Glomerular visceral epithelial cell (primary cell): ENCODE results near the gene ANKRD31.

Source experiments
- DNase-seq: peaks from one replicate; pipeline ENCODE4 v3.0.0-alpha.2; 2016; ENCODE audit errors: extremely low spot score

The ANKRD31 gene

DNA sequence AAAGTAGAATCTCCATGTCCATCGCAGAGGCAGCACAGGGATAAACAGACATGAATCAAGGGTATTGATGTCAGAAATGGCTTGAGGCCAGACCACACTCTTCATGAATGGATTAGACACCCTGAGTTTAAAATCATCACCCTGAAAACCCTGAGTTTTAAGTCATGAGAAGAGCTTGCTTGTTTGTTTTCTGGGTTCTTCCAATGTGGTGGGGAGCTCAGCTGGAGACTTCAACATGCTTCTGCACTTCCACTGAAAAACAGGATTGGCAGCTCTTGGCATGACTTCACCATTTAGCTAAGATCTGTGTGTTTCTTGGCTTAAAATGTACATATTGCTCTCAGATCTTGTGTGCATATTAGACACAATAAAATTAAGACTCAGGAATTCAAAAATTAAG lies 194.2 kb downstream of the ANKRD31 start:
- peak; percentile 22 for DNase-seq

DNA sequence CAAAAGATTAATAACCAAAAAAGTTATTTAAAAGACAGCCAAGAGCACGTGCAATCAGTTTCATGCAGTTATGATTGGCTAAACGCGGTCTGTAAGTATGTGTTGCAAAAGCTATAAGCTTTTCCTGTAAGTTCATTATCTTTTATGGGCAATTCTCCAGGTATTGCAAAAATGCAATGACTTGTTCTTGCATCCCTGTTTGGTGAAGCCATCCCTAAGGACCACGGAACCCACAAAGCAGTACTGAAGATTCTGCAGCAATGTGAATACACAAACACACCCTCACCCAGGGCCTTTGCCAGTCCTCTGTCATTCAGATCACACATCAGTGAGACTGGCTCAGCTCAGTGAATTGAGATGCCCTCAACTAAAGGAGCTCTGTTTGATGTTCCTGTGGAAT lies 195.7 kb downstream of the ANKRD31 start:
- no peak for DNase-seq

DNA sequence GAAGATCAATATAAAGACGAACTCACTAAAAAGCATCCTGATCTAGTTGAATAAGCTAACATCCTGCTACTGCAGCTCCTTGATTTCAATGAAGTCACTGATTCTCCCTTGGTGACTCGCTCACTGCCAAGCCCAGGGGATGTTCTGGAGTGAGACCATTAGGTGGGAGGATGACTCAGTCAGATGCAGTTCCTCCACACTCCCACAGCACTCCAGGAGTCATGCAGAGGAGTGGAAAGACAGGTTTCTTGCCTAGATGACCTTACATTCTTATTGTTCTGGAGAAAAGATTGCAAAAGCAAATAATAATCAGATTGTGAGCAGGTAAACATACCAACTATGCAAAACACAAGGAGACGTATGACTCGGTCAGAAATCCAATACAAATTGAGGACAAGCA lies 199.6 kb downstream of the ANKRD31 start:
- DNase-seq: peak; percentile 84

DNA sequence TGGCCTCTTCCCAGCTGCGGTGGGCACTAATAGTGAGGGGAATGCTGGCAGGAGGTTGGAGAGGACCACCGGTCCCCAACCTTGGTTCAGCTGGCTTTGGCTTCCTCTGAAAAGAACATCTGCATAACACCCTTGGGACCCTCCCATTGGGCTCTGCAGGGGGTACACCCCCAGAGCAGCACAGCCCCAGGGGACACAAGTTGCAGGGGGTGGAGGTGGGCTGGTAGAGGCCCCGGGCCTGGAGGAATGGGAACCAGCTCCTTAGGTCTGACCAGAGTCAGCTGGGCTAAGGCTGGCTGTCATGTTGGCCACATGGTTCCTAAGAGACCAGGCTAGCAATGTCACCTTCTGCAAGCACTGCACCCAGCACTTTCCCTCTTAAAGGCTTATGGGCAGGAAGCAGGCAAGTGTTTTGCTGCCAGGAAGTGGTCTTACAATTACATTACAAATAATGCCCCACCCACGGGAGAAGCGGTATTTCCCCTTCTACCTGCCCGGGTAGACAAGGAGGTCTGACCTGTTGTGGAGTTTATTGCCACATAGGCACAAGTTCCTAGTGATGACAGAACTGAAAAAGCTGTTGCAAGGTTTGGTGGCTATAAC lies 202.4 kb downstream of the ANKRD31 start:
- no peak for DNase-seq

DNA sequence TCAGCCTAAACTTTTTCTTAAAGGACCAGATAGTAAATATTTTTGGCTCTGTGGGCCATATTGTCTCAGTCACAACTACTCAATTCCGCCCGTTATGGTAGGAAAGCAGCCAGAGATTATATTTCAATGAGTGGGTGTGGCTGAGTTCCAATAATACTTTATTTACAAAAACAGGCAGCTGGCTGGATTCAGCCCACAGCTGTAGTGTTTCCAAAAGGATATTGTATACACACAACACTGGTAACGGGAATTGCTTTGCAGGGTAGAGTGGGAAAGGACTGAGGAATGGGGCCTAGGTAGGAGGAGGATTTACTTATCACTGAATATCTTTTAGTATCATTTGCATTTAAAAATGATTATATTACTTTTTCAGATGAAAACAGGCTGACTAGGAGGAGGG lies 205.3 kb downstream of the ANKRD31 start:
- no peak for DNase-seq

DNA sequence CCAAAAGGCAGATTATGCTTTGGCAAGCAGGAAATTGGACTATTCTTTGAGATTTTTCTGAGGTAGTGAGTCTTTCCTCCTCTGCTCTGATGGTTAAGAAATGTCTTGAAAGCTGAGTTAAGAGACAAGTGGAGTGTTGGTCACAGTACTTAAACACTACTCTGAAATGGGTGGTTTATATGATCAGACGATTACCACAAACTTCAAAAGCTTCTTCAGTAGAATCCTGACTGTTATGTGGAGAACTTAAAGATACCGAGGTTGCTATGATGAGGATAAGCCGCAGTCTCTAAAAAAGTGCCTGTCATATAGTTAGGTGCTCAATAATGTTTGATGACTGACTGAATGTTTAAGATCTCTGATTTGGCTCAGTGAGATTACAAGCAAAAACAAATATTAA lies 208.6 kb downstream of the ANKRD31 start:
- DNase-seq: no peak

DNA sequence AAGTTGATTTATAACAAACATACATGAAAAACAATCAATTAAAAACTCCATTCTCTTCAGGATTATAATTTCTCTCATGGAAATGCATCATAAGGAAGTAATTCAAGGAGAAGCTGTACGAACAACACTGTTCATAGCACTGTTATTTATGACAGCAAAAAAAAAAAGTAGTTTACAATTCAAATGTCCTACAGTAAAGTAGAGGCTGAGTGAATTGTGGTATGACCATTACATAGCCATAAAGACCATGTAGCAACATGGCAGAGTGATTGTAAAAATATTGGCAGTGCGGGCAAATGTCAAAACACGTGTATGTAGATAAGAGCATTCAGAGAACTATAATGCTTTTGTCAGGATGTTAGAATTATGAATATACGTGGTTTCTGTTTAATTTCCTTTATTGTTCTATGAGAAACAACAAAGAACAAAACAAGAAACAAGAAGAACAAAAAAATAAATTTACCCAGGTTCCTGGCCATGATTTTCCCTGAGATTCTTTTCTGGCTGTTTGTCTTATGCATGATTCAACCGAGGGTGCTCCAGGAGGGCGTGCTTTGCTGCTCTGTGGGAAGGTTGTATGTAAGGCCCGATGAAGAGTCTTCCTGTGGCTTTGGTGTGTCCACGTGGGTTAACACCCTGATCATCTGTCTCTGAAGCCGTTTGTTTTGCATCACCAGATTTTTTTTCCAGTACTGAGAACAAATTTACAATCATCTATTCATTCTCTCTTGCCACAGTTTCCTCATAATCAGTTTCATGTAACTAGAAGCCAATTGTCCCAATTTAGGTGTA lies 213.1 kb downstream of the ANKRD31 start:
- peak; percentile 33 for DNase-seq

DNA sequence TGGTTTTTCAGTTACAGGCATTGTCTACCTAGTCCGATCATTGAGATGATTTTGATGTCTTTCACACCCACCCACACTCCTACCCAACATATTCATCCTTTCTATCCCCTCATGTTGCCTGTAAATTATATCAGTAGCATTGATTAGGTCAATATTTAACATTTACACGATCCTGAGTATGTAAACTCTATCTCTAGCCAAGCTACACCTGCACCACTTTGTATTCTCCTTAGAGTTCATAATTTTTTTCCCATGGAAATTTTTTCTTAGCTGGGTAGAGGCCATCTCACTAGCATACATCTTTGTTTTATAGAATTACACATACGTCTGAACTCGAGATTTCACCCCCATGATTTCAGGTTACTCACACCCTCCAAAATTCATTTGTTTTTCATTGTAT lies 214.9 kb downstream of the ANKRD31 start:
- no peak for DNase-seq

DNA sequence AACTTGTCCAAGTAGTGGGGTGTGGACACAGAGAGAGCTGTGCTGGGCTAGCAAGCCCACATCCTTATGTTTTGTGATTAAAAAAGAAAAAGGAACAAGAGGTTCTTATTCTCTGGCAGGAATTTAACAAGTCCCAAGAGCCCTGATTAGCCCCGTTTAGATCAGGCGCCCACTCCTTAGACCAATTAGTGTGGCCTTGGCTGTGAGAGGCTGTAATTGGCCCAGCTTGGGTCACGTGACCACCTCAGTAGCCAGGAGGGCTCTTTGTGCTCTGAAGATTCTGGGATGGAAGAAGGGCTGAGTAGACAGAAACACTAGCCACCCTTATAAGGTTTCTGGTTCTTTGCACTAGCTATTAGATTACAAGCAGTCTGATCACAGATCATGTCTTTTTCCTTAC lies 215.5 kb downstream of the ANKRD31 start:
- no peak for DNase-seq

DNA sequence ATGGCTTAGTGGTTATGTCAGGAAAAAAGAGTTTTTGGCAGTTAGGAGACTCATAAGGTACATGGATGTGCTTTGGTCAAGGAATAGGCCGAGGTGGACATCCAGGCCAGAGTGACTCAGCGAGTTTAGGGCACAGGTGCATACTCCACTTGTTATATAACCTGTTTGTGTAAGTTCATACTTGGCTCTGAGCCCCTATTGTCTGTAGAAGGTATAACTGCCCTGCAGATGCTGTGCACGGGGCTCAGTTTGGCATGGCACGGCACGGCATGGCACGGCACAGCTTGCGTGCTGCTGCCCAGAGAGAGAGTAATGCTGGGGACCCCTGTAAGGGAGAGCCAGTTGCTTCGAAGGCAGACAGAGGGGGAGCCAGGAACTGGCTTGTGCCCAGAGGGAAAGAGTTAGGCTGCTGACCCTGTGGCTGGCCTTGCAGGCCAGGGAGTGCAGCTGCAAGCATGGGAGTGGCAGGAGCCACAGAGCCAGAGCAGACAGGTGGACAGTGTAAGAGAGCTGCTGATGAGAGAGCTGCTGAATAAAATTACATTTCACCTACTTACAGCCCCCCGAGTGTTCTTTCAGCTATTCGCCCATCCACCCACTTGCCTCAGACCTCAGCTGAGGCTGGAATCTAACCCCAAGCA lies 216.5 kb downstream of the ANKRD31 start:
- no peak for DNase-seq

DNA sequence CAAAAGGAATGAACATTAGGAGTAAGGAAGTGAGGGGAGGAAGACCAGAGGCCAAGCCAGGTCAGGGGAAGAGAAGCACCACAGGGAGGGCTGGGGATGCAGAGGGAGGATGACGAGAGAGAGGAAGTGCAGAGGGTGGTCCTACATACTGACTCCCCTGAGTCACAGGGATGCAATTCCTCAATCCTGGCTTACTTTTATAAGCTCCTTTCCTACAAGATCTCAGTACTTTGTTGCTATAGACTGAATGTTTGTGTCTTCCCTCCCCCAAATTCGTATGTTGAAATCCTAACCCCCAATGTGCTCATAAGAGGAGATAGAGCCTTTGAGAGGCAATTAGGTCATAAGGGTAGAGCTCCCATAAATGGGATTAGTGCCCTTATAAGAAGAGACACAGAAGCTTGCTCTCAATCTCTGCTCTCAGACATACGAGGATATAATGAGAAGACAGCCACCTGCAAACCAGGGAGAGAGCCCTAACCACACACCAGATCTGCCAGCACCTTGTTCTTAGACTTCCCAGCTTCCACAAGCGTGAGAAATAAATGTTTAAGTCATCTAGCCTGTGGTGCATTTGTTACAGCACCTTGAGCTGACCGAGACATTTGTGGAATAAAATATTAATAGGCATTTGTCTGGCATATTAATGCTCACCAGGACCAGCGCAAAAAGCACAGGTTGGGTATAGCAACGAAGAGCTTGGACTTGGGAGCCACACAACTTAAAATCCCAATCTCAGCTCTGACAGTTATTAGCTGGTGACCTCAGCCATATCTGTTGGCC lies 217.7 kb downstream of the ANKRD31 start:
- no peak for DNase-seq
